ENCODE measurements around the gene FEZ2.

The FEZ2 gene

DNA sequence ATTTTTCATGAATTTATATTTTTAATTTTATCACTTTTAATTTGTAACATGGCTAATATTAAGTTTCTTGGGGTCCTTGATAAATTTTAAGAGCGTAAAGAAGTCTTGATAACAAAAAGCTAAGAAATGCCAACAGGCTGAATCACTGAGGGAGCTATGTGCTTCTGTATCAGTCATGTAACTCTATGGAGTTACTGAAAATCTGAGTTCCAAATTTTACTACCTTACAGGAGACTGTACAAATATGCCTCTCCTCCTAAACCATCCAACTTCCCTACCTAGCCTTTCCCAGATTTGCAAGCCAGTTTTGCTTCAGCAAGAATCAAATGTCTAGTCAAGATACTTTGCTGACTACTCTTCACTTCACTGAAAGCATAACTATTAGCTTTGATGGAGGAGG is 35.7 kb downstream of the FEZ2 start:
- DNase-seq (ENCODE audit: low read depth, low spot score), result no peak

DNA sequence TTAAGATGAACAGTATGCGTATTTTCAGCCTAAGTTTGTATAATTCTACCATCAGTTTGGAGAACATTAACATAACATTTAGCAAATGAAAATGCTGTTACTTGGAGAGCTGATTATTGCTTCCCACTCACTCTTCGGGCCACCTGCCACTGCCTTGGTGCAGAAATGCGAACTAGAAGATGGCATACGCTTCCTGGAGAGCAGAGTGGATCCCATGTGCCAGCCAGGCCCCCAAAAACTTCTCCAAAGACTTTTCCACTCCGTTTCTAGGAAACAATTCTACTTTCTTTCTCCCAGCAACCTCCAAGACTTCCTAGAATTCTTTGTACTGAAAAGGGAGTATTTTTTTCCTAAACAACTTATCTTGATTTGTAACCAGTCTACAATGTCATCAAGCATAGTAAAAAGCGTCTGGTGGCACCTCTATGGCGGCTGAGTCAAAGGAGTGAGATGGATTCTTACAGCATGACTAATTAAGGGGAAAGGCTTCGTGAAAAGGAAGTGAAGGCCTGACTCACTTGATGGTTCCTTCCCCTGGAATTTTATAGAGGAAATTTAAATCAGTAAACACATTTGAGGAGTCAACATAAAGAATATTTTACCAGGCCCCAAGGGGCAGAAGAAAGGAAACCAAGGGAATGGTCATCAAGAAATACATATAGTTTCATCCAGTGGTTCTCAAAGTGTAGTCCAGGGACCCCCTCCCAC is 36.6 kb downstream of the FEZ2 start:
- peak; percentile 54 for DNase-seq (ENCODE audit: low read depth, low spot score)

DNA sequence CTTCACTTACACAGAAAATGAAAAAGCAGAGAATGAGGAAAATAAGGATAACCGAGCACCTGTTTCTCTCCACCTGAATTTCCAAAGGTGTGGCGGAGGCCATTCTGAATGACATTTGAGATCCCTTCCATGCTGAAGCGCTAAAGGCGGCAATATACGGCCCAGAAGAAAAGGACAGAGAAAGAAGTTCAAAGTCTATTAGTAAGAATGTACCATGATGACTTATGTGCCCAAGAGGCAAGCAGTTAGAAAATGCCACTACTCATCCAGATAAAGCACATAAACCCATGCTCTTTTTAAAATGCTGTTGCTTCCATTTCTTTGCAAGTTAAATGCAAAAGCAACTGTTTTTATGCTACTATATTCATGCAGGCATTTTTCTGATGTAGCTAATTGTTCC is 37.2 kb downstream of the FEZ2 start:
- DNase-seq (ENCODE audit: low read depth, low spot score), result no peak

DNA sequence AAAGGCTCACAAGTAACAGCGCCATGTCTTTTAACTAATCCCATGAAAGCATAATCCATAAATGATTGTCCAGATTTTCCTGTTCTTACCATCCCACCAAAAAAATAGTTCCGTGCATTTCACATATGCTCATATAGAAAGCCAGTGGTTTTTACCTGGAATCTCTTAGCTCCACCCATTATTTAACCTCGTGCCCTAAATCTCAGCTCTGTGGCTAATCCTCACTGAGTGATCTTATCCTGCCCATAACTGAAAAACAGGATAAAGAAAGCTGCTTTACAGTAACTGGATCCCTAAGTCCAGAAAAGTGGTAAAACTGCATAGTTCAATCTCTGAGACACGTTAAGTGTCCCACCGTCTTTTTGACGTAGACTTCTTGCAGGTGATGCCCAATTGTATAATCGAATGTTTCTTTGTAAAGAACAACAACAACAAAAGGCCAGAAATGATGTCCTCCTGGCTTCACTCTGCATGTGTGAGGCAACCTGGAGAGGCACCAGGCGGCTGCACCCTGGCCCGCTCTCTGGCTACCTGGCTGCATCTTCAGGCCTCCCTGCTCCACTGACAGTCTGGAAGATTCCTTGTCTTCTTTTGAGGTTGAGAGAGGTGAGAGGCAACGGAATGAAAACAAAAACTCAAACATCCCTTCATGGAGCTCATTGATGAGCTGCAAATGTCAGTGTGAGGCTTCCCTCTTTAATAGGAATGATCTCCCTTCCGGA is 38.6 kb downstream of the FEZ2 start:
- no peak for DNase-seq (ENCODE audit: low read depth, low spot score)

DNA sequence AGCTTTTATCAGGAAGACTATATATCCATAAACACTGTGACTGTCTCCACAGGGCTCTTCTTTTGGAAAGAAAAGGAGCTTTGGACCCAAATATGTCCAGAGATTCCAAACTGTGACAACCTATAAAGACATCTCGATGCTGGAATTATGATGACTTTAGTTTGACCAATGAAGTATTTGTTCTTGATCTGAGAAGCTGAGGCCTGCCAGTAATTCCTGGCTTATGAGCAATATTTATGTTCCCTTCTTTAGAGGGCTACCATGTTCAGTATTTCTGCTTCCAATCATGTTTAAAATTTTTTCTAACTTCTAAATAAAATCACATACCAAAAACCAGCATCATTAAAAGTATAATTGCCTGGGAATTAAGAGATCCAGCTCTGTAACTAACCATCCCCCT is 41.1 kb downstream of the FEZ2 start:
- DNase-seq (ENCODE audit: low read depth, low spot score), result no peak

DNA sequence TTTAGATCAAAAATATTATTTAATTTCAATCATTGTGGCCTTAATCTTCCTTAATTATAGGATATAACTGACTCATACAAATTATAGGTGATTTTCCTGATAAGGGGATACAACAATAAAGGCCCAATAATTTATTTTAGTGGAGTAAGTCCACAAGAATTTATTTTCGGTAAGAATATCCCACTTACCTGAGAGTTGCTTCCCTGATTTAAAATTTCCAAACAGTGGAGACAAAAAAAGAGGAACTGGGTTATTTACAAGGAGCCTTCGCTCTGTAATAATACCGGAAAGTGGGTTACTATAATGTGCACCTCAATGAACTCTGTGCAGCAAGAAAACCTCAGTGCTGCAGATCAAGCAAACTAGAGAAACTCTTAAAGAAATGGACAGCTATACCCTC is 42.2 kb downstream of the FEZ2 start:
- no peak for DNase-seq (ENCODE audit: low read depth, low spot score)

DNA sequence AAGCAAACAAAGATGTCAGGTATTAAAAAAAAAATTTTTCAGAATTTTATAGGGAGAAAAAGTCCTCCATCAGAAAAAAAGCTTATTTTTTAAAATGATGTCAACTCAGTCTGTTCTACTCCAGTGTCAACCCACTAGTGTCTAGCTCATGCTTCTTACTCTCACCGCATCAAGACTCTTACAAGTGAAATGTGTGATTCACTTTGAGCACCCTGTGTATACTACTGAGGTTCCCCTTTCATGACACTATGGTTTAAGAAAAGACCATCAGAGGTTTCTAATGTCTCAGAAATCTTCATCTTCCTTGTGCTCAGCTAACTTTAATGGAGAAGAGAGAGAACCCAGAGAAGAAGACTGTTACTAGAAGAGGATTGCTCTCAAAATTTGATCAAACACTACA is 43.4 kb downstream of the FEZ2 start:
- no peak for DNase-seq (ENCODE audit: low read depth, low spot score)

DNA sequence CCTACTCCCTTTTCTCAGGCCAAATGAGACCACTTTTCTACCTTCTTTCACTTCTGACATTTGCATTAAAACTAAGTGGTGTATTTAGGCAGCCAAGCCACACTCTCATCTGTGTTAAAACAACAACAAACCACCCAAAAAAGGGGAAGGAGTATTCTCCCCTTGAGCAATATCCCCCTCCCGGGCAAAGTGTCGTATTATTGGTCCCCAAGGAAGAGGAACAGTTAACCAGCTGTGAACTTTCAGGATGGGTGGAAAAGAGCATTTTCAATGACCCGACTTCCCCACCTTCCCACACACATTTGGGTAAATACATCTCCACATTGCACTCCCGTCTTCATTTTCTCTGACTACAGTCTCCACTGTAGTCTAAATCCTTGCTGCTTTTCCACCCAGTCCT is 44.3 kb downstream of the FEZ2 start:
- no peak for DNase-seq (ENCODE audit: low read depth, low spot score)

DNA sequence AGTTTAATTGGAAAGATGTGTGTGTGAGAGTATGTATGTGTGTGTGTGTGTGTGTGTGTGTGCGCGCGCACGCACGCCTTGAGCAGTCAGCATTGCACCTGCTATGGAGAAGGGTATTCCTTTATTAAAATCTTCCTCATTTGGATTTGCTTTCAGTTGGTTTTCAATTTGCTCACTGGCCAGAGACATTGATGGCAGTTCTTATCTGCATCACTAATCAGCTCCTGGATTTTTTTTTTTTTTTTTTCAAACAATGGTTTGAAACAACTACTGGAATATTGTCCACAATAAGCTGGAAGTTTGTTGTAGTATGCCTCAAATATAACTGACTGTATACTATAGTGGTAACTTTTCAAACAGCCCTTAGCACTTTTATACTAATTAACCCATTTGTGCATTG is 48.0 kb downstream of the FEZ2 start:
- DNase-seq (ENCODE audit: low read depth, low spot score), result no peak

DNA sequence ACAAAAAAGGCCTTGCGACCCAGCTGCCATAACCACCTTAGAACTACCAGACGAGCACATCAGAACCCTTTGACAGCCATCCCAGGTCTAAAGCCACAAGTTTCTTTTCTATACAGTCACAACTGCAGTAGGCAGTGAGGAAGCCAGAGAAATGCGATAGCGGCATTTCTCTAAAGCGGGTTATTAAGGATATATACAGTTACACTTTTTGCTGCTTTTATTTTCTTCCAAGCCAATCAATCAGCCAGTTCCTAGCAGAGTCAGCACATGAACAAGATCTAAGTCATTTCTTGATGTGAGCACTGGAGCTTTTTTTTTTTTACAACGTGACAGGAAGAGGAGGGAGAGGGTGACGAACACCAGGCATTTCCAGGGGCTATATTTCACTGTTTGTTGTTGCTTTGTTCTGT is 48.8 kb downstream of the FEZ2 start:
- DNase-seq (ENCODE audit: low read depth, low spot score), result peak; percentile 33

DNA sequence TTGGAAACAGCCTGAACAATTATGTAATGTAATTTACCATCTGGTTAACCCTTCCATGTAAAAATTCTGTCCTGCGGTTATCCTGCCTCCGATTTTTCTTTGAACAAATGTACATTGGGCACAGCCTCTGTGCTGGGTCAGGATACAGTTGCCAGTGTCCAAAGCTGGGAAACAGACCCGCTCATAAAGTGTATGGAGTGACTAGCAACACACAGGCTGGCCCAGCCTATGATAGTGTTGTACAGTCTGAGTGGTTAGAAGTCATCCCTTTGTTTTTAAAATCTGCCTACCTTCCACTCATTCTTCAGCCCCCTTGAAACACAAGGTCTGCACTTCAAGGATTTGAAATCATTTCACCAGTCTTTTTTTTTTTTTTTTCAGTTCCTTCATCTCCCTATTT is 50.1 kb downstream of the FEZ2 start:
- DNase-seq (ENCODE audit: low read depth, low spot score), result no peak

DNA sequence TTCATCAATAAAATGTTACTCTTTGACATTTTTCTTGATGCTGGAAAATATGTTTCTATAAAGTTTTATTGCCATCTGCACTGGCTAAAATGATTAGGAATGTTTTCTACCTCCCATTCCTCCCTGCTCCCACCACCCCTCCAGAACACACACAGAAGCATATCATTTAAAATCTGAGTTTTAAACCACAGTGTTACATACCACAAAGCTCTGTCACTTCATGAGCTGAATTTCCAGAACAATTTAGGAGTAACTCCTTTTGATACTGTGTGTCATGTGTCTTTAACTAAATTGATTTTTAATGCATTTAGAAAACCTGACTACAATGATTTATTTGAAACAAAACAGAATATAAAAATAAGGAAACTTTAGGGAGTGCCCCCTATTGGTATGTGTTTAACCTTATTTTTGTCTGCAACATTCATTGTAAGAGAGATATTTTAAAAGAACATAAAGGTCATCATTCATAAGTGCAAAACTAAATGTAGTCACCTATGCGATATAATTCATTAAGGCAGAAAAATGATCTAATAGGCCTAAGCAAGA is 52.0 kb downstream of the FEZ2 start:
- no peak for DNase-seq (ENCODE audit: low read depth, low spot score)

DNA sequence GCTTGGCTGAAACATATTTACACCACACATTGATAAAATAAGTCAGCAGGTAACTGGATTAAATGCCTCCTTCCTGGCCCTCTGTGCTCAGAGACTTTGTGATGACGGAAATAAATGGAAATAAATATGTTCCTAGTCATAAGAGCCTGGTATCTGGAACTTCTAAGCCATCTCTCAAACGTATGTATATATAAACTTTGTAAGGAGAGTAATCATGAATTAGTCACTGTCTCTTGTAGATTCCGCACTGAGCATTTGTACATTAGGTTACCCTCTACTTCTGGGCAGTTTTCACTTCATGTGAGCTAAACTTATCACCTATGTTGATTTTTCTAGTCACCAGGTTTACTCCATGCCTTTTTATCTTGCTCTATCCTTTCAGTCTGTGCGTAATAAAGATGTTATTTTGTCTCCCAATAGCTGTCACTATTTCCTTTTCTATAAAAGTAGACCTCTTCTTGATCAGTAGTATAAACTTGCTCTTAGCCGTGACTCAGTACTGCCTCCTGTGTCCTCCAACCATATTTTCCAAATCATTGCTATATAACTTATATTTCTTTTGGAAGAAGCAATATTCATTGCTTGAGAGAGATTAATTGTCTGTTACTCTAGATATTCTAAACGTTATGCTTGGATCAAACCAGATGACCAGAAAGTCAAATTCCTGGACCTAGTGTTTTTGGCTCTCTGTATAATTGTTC is 53.2 kb downstream of the FEZ2 start:
- no peak for DNase-seq (ENCODE audit: low read depth, low spot score)

DNA sequence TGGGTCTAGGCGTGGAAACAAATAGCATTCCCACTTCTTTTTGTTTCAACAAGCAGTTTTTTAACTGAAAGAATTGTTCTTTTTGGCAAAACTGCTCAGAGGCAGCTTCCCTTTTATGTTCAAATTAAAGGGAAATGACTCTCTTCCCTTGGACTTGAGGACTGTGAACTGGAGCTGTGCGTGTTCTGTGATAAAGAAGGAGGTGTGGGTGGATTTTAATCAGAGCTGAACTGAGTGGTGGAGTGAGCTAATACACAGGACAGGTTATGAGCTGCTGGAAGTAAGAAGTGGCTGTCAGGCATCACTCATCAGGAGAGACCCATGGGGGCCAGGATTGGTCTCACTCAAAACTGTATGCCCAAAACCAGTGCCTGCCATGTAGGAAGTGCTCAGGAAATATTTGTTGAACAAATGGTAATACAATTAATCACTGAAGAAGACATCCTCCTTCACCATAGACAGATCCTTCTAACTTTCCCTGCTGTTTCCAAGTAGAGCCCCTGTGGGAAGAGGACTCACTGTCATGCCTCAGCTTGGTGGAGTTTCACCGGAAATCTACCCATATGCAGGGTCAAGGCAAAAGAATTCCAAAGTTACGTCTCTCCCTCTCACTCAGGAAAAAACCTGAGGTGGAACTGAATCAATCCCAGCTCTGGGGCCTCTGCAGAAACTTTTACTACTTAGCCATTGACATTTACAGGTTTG is 55.9 kb downstream of the FEZ2 start:
- DNase-seq (ENCODE audit: low read depth, low spot score), result no peak

DNA sequence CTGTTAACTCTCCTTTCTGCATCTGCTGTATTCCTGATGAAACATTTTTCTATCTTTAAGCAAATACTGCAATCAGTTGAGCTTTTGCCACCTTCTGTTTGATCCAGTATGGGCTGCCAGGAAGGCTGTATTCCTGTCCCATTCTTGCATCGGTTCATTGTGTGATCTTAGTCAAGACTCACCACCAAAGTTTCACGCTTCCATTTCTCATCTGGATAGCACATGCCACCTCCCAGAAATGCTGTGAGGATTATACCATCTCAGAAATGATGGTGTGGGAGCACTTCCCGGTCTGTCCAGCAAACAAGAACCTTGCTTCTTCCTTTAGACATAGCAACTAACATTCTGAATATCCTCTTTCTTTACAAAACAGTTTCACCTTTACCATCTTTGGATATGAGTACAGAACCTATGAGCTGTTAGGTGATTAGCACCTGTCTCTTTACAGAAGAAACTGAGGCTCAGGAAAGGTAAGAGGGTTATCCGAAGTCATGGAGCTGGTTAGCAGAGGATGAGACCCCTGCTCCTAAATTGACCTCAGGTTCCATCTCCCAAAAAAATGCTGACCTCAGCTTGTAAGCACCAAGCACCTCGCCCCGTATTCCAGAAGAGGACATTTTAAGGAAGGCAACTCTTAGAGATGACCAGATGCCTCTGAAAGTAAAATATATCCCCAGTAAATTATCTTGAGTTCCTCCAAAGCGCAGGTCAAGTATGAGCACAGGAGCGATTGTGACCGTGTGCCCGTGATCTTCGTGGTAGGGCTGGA is 56.8 kb downstream of the FEZ2 start:
- DNase-seq (ENCODE audit: low read depth, low spot score), result no peak

DNA sequence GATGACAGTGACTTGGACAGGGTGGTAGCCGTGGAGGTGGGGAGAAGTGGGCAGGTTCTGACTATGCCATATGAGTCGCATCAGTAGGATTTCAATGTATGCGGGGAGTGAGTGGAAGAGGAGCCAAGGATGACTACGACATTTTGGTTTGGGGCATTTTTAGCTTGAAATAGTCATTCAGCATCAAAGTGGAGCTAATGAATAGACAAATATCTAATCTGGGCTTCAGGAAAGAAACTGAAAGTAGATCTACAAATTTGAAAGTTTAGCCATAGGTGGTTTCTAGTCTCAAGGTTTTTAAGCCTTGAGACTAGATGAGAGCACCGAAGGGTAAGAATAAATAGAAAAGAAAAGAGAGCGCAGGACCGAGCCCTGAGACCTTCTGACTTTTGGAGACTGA is 58.3 kb downstream of the FEZ2 start:
- DNase-seq (ENCODE audit: low read depth, low spot score), result no peak

DNA sequence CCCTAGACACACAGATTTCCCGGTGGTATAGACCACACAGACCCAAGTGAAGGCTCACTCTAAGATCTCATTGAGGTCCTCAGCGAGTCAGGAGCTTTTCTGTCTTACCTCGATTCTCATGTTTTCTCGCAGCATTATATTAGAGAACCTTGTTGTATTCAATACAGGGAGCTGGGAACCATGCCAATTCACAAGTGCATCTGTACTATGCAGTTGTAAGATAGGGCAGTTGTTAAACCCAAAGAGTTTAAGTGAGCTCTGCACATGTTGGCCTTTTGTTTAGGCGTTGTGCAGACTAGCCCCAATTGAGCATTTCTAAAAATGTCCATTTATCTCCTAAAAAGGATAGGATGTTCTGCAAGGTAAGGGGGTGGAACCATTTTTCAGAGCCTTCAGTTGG is 59.6 kb downstream of the FEZ2 start:
- no peak for DNase-seq (ENCODE audit: low read depth, low spot score)

DNA sequence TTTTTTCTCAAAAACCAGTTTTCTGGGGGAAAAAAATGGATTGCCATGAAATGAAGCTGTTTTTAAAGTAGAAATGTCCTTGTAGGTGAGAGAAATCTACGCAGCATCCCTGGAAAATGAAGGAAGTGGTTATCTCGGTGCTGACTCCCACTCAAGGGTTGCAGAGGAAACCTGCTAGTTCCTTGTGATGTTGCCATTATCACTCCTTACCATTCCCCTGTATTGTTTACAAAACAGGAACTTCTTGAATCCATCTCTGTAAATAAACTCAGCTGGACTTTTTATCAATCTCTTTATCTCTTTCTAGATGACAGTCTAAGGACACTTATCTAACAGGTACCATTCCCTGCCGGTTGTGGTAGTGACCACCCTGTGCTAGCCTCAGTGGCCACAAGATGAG is 61.2 kb downstream of the FEZ2 start:
- DNase-seq (ENCODE audit: low read depth, low spot score), result no peak

DNA sequence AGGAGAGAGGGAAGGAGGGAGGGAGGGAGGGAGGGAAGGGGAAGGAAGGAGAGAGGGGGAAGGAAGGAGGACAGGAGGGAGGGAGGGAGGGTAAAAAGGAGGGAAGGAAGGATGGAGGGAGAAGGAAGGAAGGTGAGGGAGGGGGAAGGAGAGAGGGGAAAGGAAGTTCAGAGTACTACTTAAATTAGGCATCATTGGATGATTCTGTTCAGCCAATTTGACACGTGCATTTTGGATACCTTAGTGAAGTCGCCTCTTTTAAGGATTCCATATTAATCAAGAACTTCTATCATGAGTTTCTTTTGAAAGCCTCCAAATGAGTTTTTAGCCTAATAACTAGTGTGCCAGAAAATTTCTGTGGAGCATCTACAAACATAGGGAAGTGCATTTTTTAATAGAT is 62.9 kb downstream of the FEZ2 start:
- no peak for DNase-seq (ENCODE audit: low read depth, low spot score)

DNA sequence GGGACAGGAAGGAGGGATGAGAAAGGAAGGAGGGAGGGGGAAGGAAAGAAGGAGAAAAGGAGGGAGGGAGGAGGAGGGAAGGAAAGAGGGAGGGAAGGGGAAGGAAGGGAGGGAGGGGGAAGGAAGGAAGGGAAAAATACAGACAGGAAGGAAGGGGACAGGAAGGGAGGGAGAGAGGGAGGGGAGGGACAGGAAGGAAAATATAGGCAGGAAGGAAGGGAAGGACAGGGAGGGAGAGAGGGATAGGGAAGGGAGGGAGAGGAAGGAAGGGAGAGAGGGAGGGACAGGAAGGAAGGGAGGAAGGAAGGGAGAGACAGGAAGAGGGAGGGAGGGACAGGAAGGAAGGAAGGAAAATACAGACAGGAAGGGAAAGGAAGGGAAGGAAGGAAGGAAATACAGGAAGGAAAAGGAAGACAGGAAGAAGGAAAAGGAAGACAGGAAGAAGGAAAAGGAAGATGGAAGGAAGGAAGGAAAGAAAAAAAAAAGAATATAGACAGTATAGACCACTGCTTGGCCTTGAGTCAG is 63.6 kb downstream of the FEZ2 start:
- no peak for DNase-seq (ENCODE audit: low read depth, low spot score)

DNA sequence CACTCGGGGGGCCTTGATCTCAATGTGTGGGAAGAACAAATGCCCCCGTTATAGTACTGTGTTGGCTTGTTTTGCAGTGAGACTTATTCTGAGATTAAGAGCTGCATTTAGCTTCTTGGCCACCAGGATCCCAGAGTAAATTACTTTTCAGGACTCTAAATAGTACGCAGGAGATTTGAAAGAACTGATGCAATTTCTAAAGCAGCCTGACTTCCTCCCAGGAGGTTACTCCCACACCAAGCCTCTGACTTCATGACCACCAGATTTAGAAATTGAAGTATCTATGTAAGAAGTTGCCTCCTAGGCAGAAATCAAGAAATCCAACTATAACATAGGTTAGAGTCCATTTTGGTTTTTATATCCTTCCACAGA is 67.0 kb downstream of the FEZ2 start:
- no peak for DNase-seq (ENCODE audit: low read depth, low spot score)

Measured in ELF-1 (cell line).